ENCODE results near the gene CLCNKB.
"Not testable (repeated sequence)": the region's sequence is repeated elsewhere in the genome, so short reads cannot be mapped to it uniquely, and the experiment has no call there.

The CLCNKB gene

GRCh38 chr1:16023050-16023653 lies 20.4 kb upstream of the CLCNKB start:
- Histone ChIP-seq H3K27ac (ENCODE audit: insufficient read depth in 1 of 2, low read depth in 1 of 2, low read length in 2 of 2, poor library complexity in 1 of 2, severe bottlenecking in 2 of 2) (no peak overlapping the region), H3K9me3 (ENCODE audit: control extremely low read depth in 1 of 5, control insufficient read depth in 4 of 5, insufficient read depth in 2 of 5, low read depth in 1 of 5, low read length in 4 of 5) (no peaks in the 10 kb centered on the region), H3K4me1 (ENCODE audit: control extremely low read depth in 1 of 4, control insufficient read depth in 4 of 4, insufficient read depth in 4 of 4, low read length in 3 of 4) (peaks cover 0 to 7% (median 5%) of the 10 kb centered on the region in 4 experiments), H3K36me3 (ENCODE audit: control insufficient read depth in 4 of 4, insufficient read depth in 4 of 4, low read length in 3 of 4) (no peaks in the 10 kb centered on the region), H3K4me3 (ENCODE audit: control insufficient read depth in 1 of 7, extremely low read depth in 1 of 7, insufficient read depth in 4 of 7, low read depth in 2 of 7, low read length in 6 of 7) (no peak overlapping the region), H3K27me3 (replicated peaks in 2 of 5; ENCODE audit: control insufficient read depth in 4 of 5, insufficient read depth in 5 of 5, low read length in 4 of 5) (peaks cover 0 to 13% (median 0%) of the 10 kb centered on the region in 5 experiments)
- POLR2A ChIA-PET = no interaction called here
- WGBS (ENCODE audit: insufficient coverage) = 88% methylated on average over 4 of the region's 7 CpGs
- CTCF ChIA-PET = interaction anchor here (1.7 kb wide), 1 partner anchor 9 kb away, joined by 3 read pairs; no protein-coding TSS in a partner anchor
- DNase-seq = no peak

GRCh38 chr1:16026302-16026701 lies 17.3 kb upstream of the CLCNKB start:
- WGBS (ENCODE audit: insufficient coverage) = 43% methylated on average over 2 of the region's 10 CpGs
- CTCF ChIA-PET = interaction anchor here (1.1 to 1.3 kb wide), 3 partner anchors 11 to 29 kb away, joined by 3 read pairs; no protein-coding TSS in a partner anchor
- POLR2A ChIA-PET = not testable (repeated sequence)

GRCh38 chr1:16026723-16027484 lies 16.7 kb upstream of the CLCNKB start:
- 1% methylated on average over 12 of the region's 33 CpGs for WGBS (ENCODE audit: insufficient coverage)
- POLR2A ChIA-PET = interaction anchor here (0.6 kb wide), 1 partner anchor 39 kb away, joined by 3 read pairs; no protein-coding TSS in a partner anchor
- peak; percentile 54 to 73 (median 72) for DNase-seq

More at GRCh38 chr1:16026302-16026701, 17.3 kb upstream of the CLCNKB start:
- H3K4me1 ChIP-seq (ENCODE audit: control extremely low read depth in 1 of 4, control insufficient read depth in 4 of 4, insufficient read depth in 4 of 4, low read length in 3 of 4); H3K27ac ChIP-seq (ENCODE audit: insufficient read depth in 1 of 2, low read depth in 1 of 2, low read length in 2 of 2, poor library complexity in 1 of 2, severe bottlenecking in 2 of 2); H3K36me3 ChIP-seq (ENCODE audit: control insufficient read depth in 4 of 4, insufficient read depth in 4 of 4, low read length in 3 of 4); H3K4me3 ChIP-seq (ENCODE audit: control insufficient read depth in 1 of 7, extremely low read depth in 1 of 7, insufficient read depth in 4 of 7, low read depth in 2 of 7, low read length in 6 of 7); DNase-seq; H3K9me3 ChIP-seq (ENCODE audit: control extremely low read depth in 1 of 5, control insufficient read depth in 4 of 5, insufficient read depth in 2 of 5, low read depth in 1 of 5, low read length in 4 of 5): not testable (repeated sequence)
- H3K27me3 ChIP-seq (replicated peaks in 2 of 5; ENCODE audit: control insufficient read depth in 4 of 5, insufficient read depth in 5 of 5, low read length in 4 of 5) = peaks cover 0 to 21% (median 0%) of the 10 kb centered on the region in 5 experiments

GRCh38 chr1:16028237-16029002 lies 15.2 kb upstream of the CLCNKB start:
- Histone ChIP-seq H3K4me1 (ENCODE audit: control extremely low read depth in 1 of 4, control insufficient read depth in 4 of 4, insufficient read depth in 4 of 4, low read length in 3 of 4) (peaks cover 0 to 7% (median 5%) of the 10 kb centered on the region in 4 experiments), H3K4me3 (ENCODE audit: control insufficient read depth in 1 of 7, extremely low read depth in 1 of 7, insufficient read depth in 4 of 7, low read depth in 2 of 7, low read length in 6 of 7) (no peak overlapping the region), H3K27me3 (replicated peaks in 2 of 5; ENCODE audit: control insufficient read depth in 4 of 5, insufficient read depth in 5 of 5, low read length in 4 of 5) (peaks cover 0 to 19% (median 0%) of the 10 kb centered on the region in 5 experiments), H3K9me3 (ENCODE audit: control extremely low read depth in 1 of 5, control insufficient read depth in 4 of 5, insufficient read depth in 2 of 5, low read depth in 1 of 5, low read length in 4 of 5) (no peaks in the 10 kb centered on the region), H3K36me3 (ENCODE audit: control insufficient read depth in 4 of 4, insufficient read depth in 4 of 4, low read length in 3 of 4) (no peaks in the 10 kb centered on the region), H3K27ac (ENCODE audit: insufficient read depth in 1 of 2, low read depth in 1 of 2, low read length in 2 of 2, poor library complexity in 1 of 2, severe bottlenecking in 2 of 2) (no peak overlapping the region)
- ChIA-PET CTCF (interaction anchor here (1.2 kb wide), 1 partner anchor 19 kb away, joined by 4 read pairs; no protein-coding TSS in a partner anchor), POLR2A (no interaction called here)
- DNase-seq = no peak
- WGBS (ENCODE audit: insufficient coverage) = 52% methylated on average over 10 of the region's 19 CpGs

More at GRCh38 chr1:16026723-16027484, 16.7 kb upstream of the CLCNKB start:
- peaks cover 0 to 7% (median 5%) of the 10 kb centered on the region in 4 experiments for H3K4me1 ChIP-seq (ENCODE audit: control extremely low read depth in 1 of 4, control insufficient read depth in 4 of 4, insufficient read depth in 4 of 4, low read length in 3 of 4)
- H3K4me3 ChIP-seq (ENCODE audit: control insufficient read depth in 1 of 7, extremely low read depth in 1 of 7, insufficient read depth in 4 of 7, low read depth in 2 of 7, low read length in 6 of 7) = peak overlapping the region in 3 of 7 experiments; percentile 28 to 47 (median 36)
- peaks cover 0 to 21% (median 0%) of the 10 kb centered on the region in 5 experiments for H3K27me3 ChIP-seq (replicated peaks in 2 of 5; ENCODE audit: control insufficient read depth in 4 of 5, insufficient read depth in 5 of 5, low read length in 4 of 5)
- H3K36me3 ChIP-seq (ENCODE audit: control insufficient read depth in 4 of 4, insufficient read depth in 4 of 4, low read length in 3 of 4) = no peaks in the 10 kb centered on the region
- CTCF ChIA-PET = interaction anchor here (1.1 to 1.3 kb wide), 3 partner anchors 12 to 28 kb away, joined by 3 read pairs; no protein-coding TSS in a partner anchor
- H3K27ac ChIP-seq (ENCODE audit: insufficient read depth in 1 of 2, low read depth in 1 of 2, low read length in 2 of 2, poor library complexity in 1 of 2, severe bottlenecking in 2 of 2) = no peak overlapping the region
- H3K9me3 ChIP-seq (ENCODE audit: control extremely low read depth in 1 of 5, control insufficient read depth in 4 of 5, insufficient read depth in 2 of 5, low read depth in 1 of 5, low read length in 4 of 5) = no peaks in the 10 kb centered on the region

- H3K36me3 ChIP-seq (ENCODE audit: control insufficient read depth in 4 of 4, insufficient read depth in 4 of 4, low read length in 3 of 4); H3K4me1 ChIP-seq (ENCODE audit: control extremely low read depth in 1 of 4, control insufficient read depth in 4 of 4, insufficient read depth in 4 of 4, low read length in 3 of 4); H3K4me3 ChIP-seq (ENCODE audit: control insufficient read depth in 1 of 7, extremely low read depth in 1 of 7, insufficient read depth in 4 of 7, low read depth in 2 of 7, low read length in 6 of 7); H3K9me3 ChIP-seq (ENCODE audit: control extremely low read depth in 1 of 5, control insufficient read depth in 4 of 5, insufficient read depth in 2 of 5, low read depth in 1 of 5, low read length in 4 of 5); DNase-seq; POLR2A ChIA-PET; H3K27ac ChIP-seq (ENCODE audit: insufficient read depth in 1 of 2, low read depth in 1 of 2, low read length in 2 of 2, poor library complexity in 1 of 2, severe bottlenecking in 2 of 2): not testable (repeated sequence)
- H3K27me3 ChIP-seq (replicated peaks in 2 of 5; ENCODE audit: control insufficient read depth in 4 of 5, insufficient read depth in 5 of 5, low read length in 4 of 5) = peaks cover 0 to 19% (median 0%) of the 10 kb centered on the region in 5 experiments
- no CpG with 5 or more reads among the region's 13 CpGs for WGBS (ENCODE audit: insufficient coverage)
- CTCF ChIA-PET = interaction anchor here (1.2 kb wide), 1 partner anchor 19 kb away, joined by 4 read pairs; no protein-coding TSS in a partner anchor
These were observed 14.6 kb upstream of the CLCNKB start for GRCh38 chr1:16029003-16029268.

- ChIA-PET POLR2A (no interaction called here), CTCF (no interaction called here)
- Histone ChIP-seq H3K9me3 (ENCODE audit: control extremely low read depth in 1 of 5, control insufficient read depth in 4 of 5, insufficient read depth in 2 of 5, low read depth in 1 of 5, low read length in 4 of 5) (no peaks in the 10 kb centered on the region), H3K4me1 (ENCODE audit: control extremely low read depth in 1 of 4, control insufficient read depth in 4 of 4, insufficient read depth in 4 of 4, low read length in 3 of 4) (peaks cover 0 to 7% (median 5%) of the 10 kb centered on the region in 4 experiments), H3K27me3 (replicated peaks in 2 of 5; ENCODE audit: control insufficient read depth in 4 of 5, insufficient read depth in 5 of 5, low read length in 4 of 5) (peaks cover 0 to 19% (median 0%) of the 10 kb centered on the region in 5 experiments), H3K36me3 (ENCODE audit: control insufficient read depth in 4 of 4, insufficient read depth in 4 of 4, low read length in 3 of 4) (no peaks in the 10 kb centered on the region), H3K4me3 (ENCODE audit: control insufficient read depth in 1 of 7, extremely low read depth in 1 of 7, insufficient read depth in 4 of 7, low read depth in 2 of 7, low read length in 6 of 7) (no peak overlapping the region), H3K27ac (ENCODE audit: insufficient read depth in 1 of 2, low read depth in 1 of 2, low read length in 2 of 2, poor library complexity in 1 of 2, severe bottlenecking in 2 of 2) (no peak overlapping the region)
- DNase-seq = no peak
- WGBS (ENCODE audit: insufficient coverage) = 100% methylated on average over 1 of the region's 1 CpG
These were observed 14.3 kb upstream of the CLCNKB start for GRCh38 chr1:16029288-16029687.
